Measurements from ENCODE around the gene NPIPB9.
"Not testable (repeated sequence)": the region's sequence is repeated elsewhere in the genome, so short reads cannot be mapped to it uniquely, and the experiment has no call there.

DNA sequence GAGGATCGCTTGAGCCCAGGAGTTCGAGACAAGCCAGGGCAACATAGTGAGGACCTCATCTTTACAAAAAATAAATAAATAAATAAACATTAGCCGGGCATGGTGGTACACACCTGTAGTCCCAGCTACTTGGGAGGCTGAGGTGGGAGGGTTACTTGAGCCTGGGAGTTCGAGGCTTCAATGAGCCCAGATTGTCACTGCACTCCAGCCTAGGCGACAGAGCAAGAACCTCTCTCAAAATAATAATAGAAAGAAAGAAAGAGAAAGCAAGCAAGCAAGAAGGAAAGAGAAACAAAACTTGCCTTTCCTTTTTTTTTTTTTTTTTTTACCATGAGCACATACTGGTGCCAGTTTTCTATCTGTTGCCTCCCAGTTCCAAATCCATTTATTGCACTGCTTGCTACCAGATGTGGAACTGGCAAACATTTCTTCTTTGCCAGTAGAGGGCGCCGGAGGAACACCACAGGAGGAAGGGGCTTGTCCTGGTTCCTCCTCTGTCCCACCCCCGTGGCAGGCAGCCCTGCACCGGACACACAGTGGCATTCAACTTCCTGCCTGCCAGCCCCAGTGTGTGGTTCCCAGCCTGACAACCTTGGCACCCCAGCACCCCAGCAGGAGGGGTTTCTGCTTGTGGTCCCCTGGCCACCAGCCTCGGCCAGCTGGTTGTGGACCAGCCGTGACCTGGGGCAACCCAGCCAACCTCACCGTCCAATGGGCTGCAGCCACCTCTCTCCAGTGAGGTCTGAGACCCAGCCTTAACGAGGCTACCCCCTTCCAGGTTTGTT, 50.8 kb downstream of the NPIPB9 start:
- TF ChIP-seq, protein P1, sequence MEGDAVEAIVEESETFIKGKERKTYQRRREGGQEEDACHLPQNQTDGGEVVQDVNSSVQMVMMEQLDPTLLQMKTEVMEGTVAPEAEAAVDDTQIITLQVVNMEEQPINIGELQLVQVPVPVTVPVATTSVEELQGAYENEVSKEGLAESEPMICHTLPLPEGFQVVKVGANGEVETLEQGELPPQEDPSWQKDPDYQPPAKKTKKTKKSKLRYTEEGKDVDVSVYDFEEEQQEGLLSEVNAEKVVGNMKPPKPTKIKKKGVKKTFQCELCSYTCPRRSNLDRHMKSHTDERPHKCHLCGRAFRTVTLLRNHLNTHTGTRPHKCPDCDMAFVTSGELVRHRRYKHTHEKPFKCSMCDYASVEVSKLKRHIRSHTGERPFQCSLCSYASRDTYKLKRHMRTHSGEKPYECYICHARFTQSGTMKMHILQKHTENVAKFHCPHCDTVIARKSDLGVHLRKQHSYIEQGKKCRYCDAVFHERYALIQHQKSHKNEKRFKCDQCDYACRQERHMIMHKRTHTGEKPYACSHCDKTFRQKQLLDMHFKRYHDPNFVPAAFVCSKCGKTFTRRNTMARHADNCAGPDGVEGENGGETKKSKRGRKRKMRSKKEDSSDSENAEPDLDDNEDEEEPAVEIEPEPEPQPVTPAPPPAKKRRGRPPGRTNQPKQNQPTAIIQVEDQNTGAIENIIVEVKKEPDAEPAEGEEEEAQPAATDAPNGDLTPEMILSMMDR (IDR thresholded peaks at IDR 0.05; ENCODE audit: insufficient read depth, low read depth, low read length), result peak; percentile 9
- TF ChIP-seq EZH2 (IDR thresholded peaks at IDR 0.05; ENCODE audit: insufficient read depth, low read length), result not testable (repeated sequence)

All from astrocyte (in vitro differentiated cells and primary cell).